ENCODE measurements around the gene CUL7.

DNA sequence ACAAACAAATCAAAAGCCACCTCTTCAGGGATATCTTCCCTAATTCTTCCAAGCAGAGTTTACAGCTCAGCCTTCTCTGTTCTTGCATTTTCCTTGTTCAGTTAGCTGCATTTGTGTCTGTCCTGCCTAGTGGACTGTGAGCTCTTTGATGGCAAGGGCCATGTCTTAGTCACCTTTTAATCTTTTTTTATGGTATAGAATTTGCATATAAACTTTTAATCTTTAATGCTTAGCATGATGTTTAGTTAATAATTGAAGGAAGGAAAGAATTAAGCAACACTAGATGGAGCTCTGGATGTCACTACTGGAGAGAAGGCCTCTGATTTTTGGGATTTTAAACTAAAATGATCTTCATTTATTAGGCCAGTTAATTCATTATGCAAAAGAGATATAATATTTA, 57.1 kb downstream of the CUL7 start:
- TF ChIP-seq EZH2 (IDR thresholded peaks at IDR 0.05; ENCODE audit: insufficient read depth, poor library complexity, severe bottlenecking) (no peak), EZH2phosphoT487 (IDR thresholded peaks at IDR 0.05; ENCODE audit: insufficient read depth, low read depth) (no peak)
